Endothelial cell of umbilical vein (primary cell): ENCODE data around the gene ULK4.

Experiments used
- CTCF ChIP-seq, 2 donors: IDR thresholded peaks; 1 replicate in 1 of 2; 2 replicates in 1 of 2; pipeline ENCODE4 v1.5.1; 2011; ENCODE audit warnings: low read length in 2 of 2, mild to moderate bottlenecking in 2 of 2, moderate library complexity in 2 of 2, control low read depth in 1 of 2, inconsistent platforms in 1 of 2, low read depth in 1 of 2; ENCODE audit not compliant: insufficient read depth in 1 of 2; ENCODE audit errors: extremely low read depth in 1 of 2
- JUN ChIP-seq: IDR thresholded peaks from 2 replicates; pipeline ENCODE4 v1.6.1; 2011; ENCODE audit warnings: borderline replicate concordance, low read depth; ENCODE audit not compliant: insufficient read length, insufficient read depth
- POLR2A ChIP-seq: IDR thresholded peaks from 2 replicates; pipeline ENCODE4 v1.6.1; 2012; ENCODE audit warnings: low read depth, mild to moderate bottlenecking, control low read depth, low read length
- POLR2AphosphoS5 ChIP-seq: IDR thresholded peaks from 2 replicates; pipeline ENCODE4 v1.6.1; 2012; ENCODE audit warnings: low read depth, mild to moderate bottlenecking, control low read depth, low read length, moderate library complexity; ENCODE audit not compliant: insufficient read depth
- TF ChIP-seq, protein P1 (sequence below): IDR thresholded peaks from 2 replicates; pipeline ENCODE4 v1.6.1; 2011; ENCODE audit not compliant: insufficient read depth, insufficient read length

GRCh38 chr3:41956574-41956973 is 5.3 kb downstream of the ULK4 start:
- no peak for TF ChIP-seq CTCF (IDR thresholded peaks at IDR 0.05; ENCODE audit: extremely low read depth in 1 of 2, insufficient read depth in 1 of 2, low read depth in 1 of 2, low read length in 2 of 2)
- TF ChIP-seq JUN, result no peak
- TF ChIP-seq POLR2A, result no peak
- TF ChIP-seq, protein P1, sequence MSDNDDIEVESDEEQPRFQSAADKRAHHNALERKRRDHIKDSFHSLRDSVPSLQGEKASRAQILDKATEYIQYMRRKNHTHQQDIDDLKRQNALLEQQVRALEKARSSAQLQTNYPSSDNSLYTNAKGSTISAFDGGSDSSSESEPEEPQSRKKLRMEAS, result no peak
- TF ChIP-seq POLR2AphosphoS5, result no peak
